Measurements from ENCODE around the gene GADD45G.

The GADD45G gene

GRCh38 chr9:89622933-89623861 is 18.4 kb downstream of the GADD45G start:
- in situ Hi-C loops (cut with HindIII; ENCODE audit: low sequenced_read_pairs), result no loop called here
- DNase-seq (ENCODE audit: low read depth, low spot score), result no peak
- TF ChIP-seq CTCF (IDR thresholded peaks at IDR 0.05; ENCODE audit: low read depth, low read length), result no peak

GRCh38 chr9:89623925-89624420 is 19.2 kb downstream of the GADD45G start:
- in situ Hi-C loops (cut with HindIII; ENCODE audit: low sequenced_read_pairs), result no loop called here
- TF ChIP-seq CTCF (IDR thresholded peaks at IDR 0.05; ENCODE audit: low read depth, low read length), result no peak
- DNase-seq (ENCODE audit: low read depth, low spot score), result no peak
- no peak overlapping the region for H3K4me3 ChIP-seq (ENCODE audit: low read depth, low read length)

More at GRCh38 chr9:89622933-89623861, 18.4 kb downstream of the GADD45G start:
- H3K4me3 ChIP-seq (ENCODE audit: low read depth, low read length), result no peak overlapping the region

GRCh38 chr9:89625721-89626687 is 21.2 kb downstream of the GADD45G start:
- no peak for TF ChIP-seq CTCF (IDR thresholded peaks at IDR 0.05; ENCODE audit: low read depth, low read length)
- in situ Hi-C loops (cut with HindIII; ENCODE audit: low sequenced_read_pairs), result no loop called here
- H3K4me3 ChIP-seq (ENCODE audit: low read depth, low read length), result no peak overlapping the region
- DNase-seq (ENCODE audit: low read depth, low spot score), result no peak

GRCh38 chr9:89626741-89627265 is 22.0 kb downstream of the GADD45G start:
- DNase-seq (ENCODE audit: low read depth, low spot score), result no peak
- no peak for TF ChIP-seq CTCF (IDR thresholded peaks at IDR 0.05; ENCODE audit: low read depth, low read length)
- in situ Hi-C loops (cut with HindIII; ENCODE audit: low sequenced_read_pairs), result no loop called here
- no peak overlapping the region for H3K4me3 ChIP-seq (ENCODE audit: low read depth, low read length)

GRCh38 chr9:89628601-89629000 is 23.8 kb downstream of the GADD45G start:
- no peak for DNase-seq (ENCODE audit: low read depth, low spot score)
- in situ Hi-C loops (cut with HindIII; ENCODE audit: low sequenced_read_pairs), result no loop called here
- TF ChIP-seq CTCF (IDR thresholded peaks at IDR 0.05; ENCODE audit: low read depth, low read length), result no peak
- H3K4me3 ChIP-seq (ENCODE audit: low read depth, low read length), result no peak overlapping the region
